ENCODE measurements around the gene IYD.

Gene IYD

DNA sequence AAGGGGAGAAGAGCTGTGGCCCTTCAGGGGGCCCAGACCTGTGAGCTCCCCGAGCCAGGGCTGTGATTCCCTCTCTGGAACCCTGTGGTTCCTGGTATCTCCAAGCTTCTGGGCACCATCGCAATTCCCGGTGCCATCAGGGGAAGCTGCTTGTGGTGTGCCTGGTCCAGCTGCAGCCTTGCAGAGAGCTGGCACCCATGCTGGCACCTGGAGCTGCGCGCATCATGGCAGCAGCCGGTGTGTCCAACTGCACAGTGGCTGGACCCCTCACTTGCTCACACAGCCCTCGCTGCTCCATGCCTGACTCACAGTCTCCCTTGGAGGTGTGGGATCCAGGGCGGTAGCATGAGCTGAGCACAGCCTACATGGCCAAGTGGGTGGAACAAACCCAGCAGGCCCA, 56.7 kb downstream of the IYD start:
- H3K4me2 ChIP-seq (ENCODE audit: insufficient read depth, low read length) = no peak overlapping the region
- no peak overlapping the region for H3K4me3 ChIP-seq (ENCODE audit: low read depth in 1 of 2, low read length in 2 of 2)
- H3K36me3 ChIP-seq (ENCODE audit: insufficient read depth, low read length) = no peaks in the 10 kb centered on the region
- TF ChIP-seq, protein P1, sequence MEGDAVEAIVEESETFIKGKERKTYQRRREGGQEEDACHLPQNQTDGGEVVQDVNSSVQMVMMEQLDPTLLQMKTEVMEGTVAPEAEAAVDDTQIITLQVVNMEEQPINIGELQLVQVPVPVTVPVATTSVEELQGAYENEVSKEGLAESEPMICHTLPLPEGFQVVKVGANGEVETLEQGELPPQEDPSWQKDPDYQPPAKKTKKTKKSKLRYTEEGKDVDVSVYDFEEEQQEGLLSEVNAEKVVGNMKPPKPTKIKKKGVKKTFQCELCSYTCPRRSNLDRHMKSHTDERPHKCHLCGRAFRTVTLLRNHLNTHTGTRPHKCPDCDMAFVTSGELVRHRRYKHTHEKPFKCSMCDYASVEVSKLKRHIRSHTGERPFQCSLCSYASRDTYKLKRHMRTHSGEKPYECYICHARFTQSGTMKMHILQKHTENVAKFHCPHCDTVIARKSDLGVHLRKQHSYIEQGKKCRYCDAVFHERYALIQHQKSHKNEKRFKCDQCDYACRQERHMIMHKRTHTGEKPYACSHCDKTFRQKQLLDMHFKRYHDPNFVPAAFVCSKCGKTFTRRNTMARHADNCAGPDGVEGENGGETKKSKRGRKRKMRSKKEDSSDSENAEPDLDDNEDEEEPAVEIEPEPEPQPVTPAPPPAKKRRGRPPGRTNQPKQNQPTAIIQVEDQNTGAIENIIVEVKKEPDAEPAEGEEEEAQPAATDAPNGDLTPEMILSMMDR (IDR thresholded peaks at IDR 0.05; ENCODE audit: borderline replicate concordance, extremely low read depth, low read length, poor library complexity, severe bottlenecking) = no peak
- no peak for TF ChIP-seq EZH2 (IDR thresholded peaks at IDR 0.05; ENCODE audit: borderline replicate concordance, low read depth, low read length, severe bottlenecking)
- no peaks in the 10 kb centered on the region for H3K4me1 ChIP-seq (ENCODE audit: insufficient read depth, low read length)
- H3K9me3 ChIP-seq (ENCODE audit: insufficient read depth, low read length, severe bottlenecking) = peaks cover 10% of the 10 kb centered on the region
- H4K20me1 ChIP-seq (ENCODE audit: insufficient read depth, low read length) = no peaks in the 10 kb centered on the region
- H3K79me2 ChIP-seq (ENCODE audit: insufficient read depth, low read length) = no peaks in the 10 kb centered on the region
- H3K9ac ChIP-seq (ENCODE audit: low read depth, low read length) = no peak overlapping the region
- H3K27me3 ChIP-seq (ENCODE audit: insufficient read depth, low read length, poor library complexity) = no peaks in the 10 kb centered on the region
- ATAC-seq (ENCODE audit: insufficient read depth, low read depth) = no peak
- H3K27ac ChIP-seq (ENCODE audit: low read length) = no peak overlapping the region
- H2AFZ ChIP-seq (ENCODE audit: low read depth, low read length) = no peak overlapping the region
- no peak for DNase-seq

DNA sequence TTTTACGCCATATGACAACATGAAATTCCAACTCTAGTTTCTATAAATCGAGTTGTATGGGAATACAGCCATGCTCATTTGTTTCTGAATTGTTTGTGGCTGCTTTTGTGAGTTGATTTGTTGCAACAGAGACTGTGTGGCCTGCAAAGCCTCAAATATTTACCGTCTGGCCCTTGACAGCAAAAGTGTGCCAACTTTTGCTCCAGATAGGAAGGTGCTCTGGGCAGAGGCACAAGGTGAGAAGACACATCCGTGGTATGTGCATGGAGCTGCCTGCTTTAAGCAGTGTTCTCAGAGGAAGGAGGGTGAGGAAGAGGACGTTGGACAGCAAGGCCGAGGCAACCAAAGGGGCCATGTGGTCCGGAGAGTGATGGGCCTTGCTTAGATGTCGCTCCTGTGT, 57.4 kb downstream of the IYD start:
- Histone ChIP-seq H3K4me1 (ENCODE audit: insufficient read depth, low read length) (no peaks in the 10 kb centered on the region), H4K20me1 (ENCODE audit: insufficient read depth, low read length) (no peaks in the 10 kb centered on the region), H3K79me2 (ENCODE audit: insufficient read depth, low read length) (no peaks in the 10 kb centered on the region), H3K27ac (ENCODE audit: low read length) (no peak overlapping the region), H3K9me3 (ENCODE audit: insufficient read depth, low read length, severe bottlenecking) (peaks cover 10% of the 10 kb centered on the region), H3K4me3 (ENCODE audit: low read depth in 1 of 2, low read length in 2 of 2) (no peak overlapping the region), H2AFZ (ENCODE audit: low read depth, low read length) (no peak overlapping the region), H3K9ac (ENCODE audit: low read depth, low read length) (no peak overlapping the region), H3K36me3 (ENCODE audit: insufficient read depth, low read length) (no peaks in the 10 kb centered on the region), H3K27me3 (ENCODE audit: insufficient read depth, low read length, poor library complexity) (no peaks in the 10 kb centered on the region), H3K4me2 (ENCODE audit: insufficient read depth, low read length) (no peak overlapping the region)
- no peak for TF ChIP-seq EZH2 (IDR thresholded peaks at IDR 0.05; ENCODE audit: borderline replicate concordance, low read depth, low read length, severe bottlenecking)
- TF ChIP-seq, protein P1 (IDR thresholded peaks at IDR 0.05; ENCODE audit: borderline replicate concordance, extremely low read depth, low read length, poor library complexity, severe bottlenecking) = no peak
- DNase-seq (no peak), ATAC-seq (ENCODE audit: insufficient read depth, low read depth) (no peak)

DNA sequence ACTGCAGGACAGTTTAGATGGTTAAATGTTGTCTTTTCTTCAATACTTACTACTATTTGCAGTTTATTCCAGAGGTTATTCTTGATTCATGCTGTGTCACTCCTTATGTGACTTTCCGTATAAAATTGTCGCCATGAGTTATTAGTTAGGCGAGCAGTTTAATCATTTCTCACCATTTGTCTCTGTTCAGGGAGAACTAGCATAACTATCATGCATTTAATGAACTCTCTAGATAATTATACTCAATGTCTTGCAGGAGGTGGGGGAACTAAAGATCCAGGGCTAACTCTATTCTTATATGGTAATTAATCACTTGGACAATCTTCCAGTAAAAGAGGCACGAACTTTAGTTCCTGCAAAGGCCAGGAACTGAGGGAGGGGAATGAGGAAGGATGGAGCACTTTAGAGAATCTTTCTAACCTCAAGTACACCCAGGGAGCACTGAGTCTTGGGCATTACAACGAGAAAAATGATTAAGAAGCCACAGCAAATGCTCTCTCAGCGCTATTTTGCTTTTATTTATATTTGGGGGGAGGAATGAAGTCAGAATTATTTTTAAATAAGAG, 58.3 kb downstream of the IYD start:
- no peak for TF ChIP-seq EZH2 (IDR thresholded peaks at IDR 0.05; ENCODE audit: borderline replicate concordance, low read depth, low read length, severe bottlenecking)
- TF ChIP-seq, protein P1 (IDR thresholded peaks at IDR 0.05; ENCODE audit: borderline replicate concordance, extremely low read depth, low read length, poor library complexity, severe bottlenecking) = no peak
- Histone ChIP-seq H3K4me2 (ENCODE audit: insufficient read depth, low read length) (no peak overlapping the region), H3K79me2 (ENCODE audit: insufficient read depth, low read length) (no peaks in the 10 kb centered on the region), H4K20me1 (ENCODE audit: insufficient read depth, low read length) (no peaks in the 10 kb centered on the region), H3K9ac (ENCODE audit: low read depth, low read length) (no peak overlapping the region), H3K9me3 (ENCODE audit: insufficient read depth, low read length, severe bottlenecking) (peaks cover 10% of the 10 kb centered on the region), H3K27me3 (ENCODE audit: insufficient read depth, low read length, poor library complexity) (peaks cover 3% of the 10 kb centered on the region), H3K27ac (ENCODE audit: low read length) (no peak overlapping the region), H3K4me3 (ENCODE audit: low read depth in 1 of 2, low read length in 2 of 2) (no peak overlapping the region), H3K4me1 (ENCODE audit: insufficient read depth, low read length) (no peaks in the 10 kb centered on the region), H3K36me3 (ENCODE audit: insufficient read depth, low read length) (no peaks in the 10 kb centered on the region), H2AFZ (ENCODE audit: low read depth, low read length) (no peak overlapping the region)
- no peak for DNase-seq
- ATAC-seq (ENCODE audit: insufficient read depth, low read depth) = no peak

DNA sequence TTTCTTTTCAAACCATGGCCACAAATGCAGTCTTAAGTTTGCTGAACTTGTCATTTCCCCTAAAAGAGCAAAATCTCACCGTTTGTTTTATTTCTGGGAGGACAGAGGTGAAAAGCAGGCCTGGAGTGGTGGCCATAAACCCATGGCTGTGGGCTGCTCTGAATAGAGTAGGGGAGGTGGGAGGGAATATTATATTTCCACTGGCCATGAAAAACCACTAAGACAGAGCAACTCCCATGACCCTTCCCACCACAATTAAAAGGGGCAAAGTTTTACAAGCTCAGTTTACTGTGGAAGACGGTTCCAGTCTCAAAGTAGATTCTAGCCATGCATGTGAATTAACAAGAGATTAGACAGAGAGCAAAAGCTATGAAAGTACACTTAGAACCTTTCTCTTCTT, 59.0 kb downstream of the IYD start:
- DNase-seq = no peak
- H3K79me2 ChIP-seq (ENCODE audit: insufficient read depth, low read length) = no peaks in the 10 kb centered on the region
- H3K36me3 ChIP-seq (ENCODE audit: insufficient read depth, low read length) = no peaks in the 10 kb centered on the region
- no peak overlapping the region for H3K27ac ChIP-seq (ENCODE audit: low read length)
- H3K9ac ChIP-seq (ENCODE audit: low read depth, low read length) = no peak overlapping the region
- no peak overlapping the region for H2AFZ ChIP-seq (ENCODE audit: low read depth, low read length)
- no peaks in the 10 kb centered on the region for H3K4me1 ChIP-seq (ENCODE audit: insufficient read depth, low read length)
- no peak overlapping the region for H3K4me2 ChIP-seq (ENCODE audit: insufficient read depth, low read length)
- peaks cover 3% of the 10 kb centered on the region for H3K27me3 ChIP-seq (ENCODE audit: insufficient read depth, low read length, poor library complexity)
- H4K20me1 ChIP-seq (ENCODE audit: insufficient read depth, low read length) = no peaks in the 10 kb centered on the region
- no peak for ATAC-seq (ENCODE audit: insufficient read depth, low read depth)
- peaks cover 10% of the 10 kb centered on the region for H3K9me3 ChIP-seq (ENCODE audit: insufficient read depth, low read length, severe bottlenecking)
- TF ChIP-seq, protein P1 (IDR thresholded peaks at IDR 0.05; ENCODE audit: borderline replicate concordance, extremely low read depth, low read length, poor library complexity, severe bottlenecking) = no peak
- H3K4me3 ChIP-seq (ENCODE audit: low read depth in 1 of 2, low read length in 2 of 2) = no peak overlapping the region

Data from DND-41 (cell line).